Trophoblast cell (in vitro differentiated cells and primary cell): ENCODE results near the gene CAMTA2.

Experiments used
- DNase-seq, 2 donors: peaks; one replicate each; pipeline ENCODE4 v3.0.0-alpha.2; 2016
- H2AFZ ChIP-seq: 2 replicates; pipeline ENCODE4 v1.6.1; 2013; ENCODE audit warnings: low read length, moderate library complexity, mild to moderate bottlenecking; ENCODE audit not compliant: insufficient read depth, poor library complexity
- H2AK5ac ChIP-seq: 2 replicates; pipeline ENCODE4 v1.6.1; 2013; ENCODE audit warnings: mild to moderate bottlenecking, low read length
- H2BK120ac ChIP-seq: 2 replicates; pipeline ENCODE4 v1.6.1; 2013; ENCODE audit warnings: low read length, mild to moderate bottlenecking, moderate library complexity; ENCODE audit not compliant: insufficient read depth, poor library complexity
- H2BK12ac ChIP-seq: 2 replicates; pipeline ENCODE4 v1.6.1; 2013; ENCODE audit warnings: mild to moderate bottlenecking, low read length, moderate library complexity
- H2BK5ac ChIP-seq: 2 replicates; pipeline ENCODE4 v1.6.1; 2013; ENCODE audit warnings: low read length, low read depth, moderate library complexity, mild to moderate bottlenecking; ENCODE audit not compliant: poor library complexity
- H3K14ac ChIP-seq: 2 replicates; pipeline ENCODE4 v1.6.1; 2013; ENCODE audit warnings: mild to moderate bottlenecking, low read length
- H3K18ac ChIP-seq: 2 replicates; pipeline ENCODE4 v1.6.1; 2013; ENCODE audit warnings: mild to moderate bottlenecking, low read length
- H3K23ac ChIP-seq: 2 replicates; pipeline ENCODE4 v1.6.1; 2013; ENCODE audit warnings: low read length
- H3K27ac ChIP-seq: 2 replicates; pipeline ENCODE4 v1.5.1; 2013; ENCODE audit warnings: low read depth, mild to moderate bottlenecking, inconsistent platforms, low read length, moderate library complexity
- H3K27me3 ChIP-seq: 2 replicates; pipeline ENCODE4 v1.6.1; 2013; ENCODE audit warnings: inconsistent platforms, mild to moderate bottlenecking, low read length, moderate library complexity; ENCODE audit not compliant: insufficient read depth
- H3K36me3 ChIP-seq, 2 experiments: 1 replicate in 1 of 2; 2 replicates in 1 of 2; pipeline ENCODE4 v1.6.1; 2013; ENCODE audit warnings: low read length in 2 of 2, mild to moderate bottlenecking in 2 of 2, moderate library complexity in 1 of 2; ENCODE audit not compliant: insufficient read depth in 2 of 2, control insufficient read depth in 1 of 2
- H3K4ac ChIP-seq: 2 replicates; pipeline ENCODE4 v1.6.1; 2013; ENCODE audit warnings: low read depth, mild to moderate bottlenecking, low read length, moderate library complexity
- H3K4me1 ChIP-seq, 2 experiments: 1 replicate in 1 of 2; 2 replicates in 1 of 2; pipeline ENCODE4 v1.6.1; 2013; ENCODE audit warnings: low read length in 2 of 2, mild to moderate bottlenecking in 2 of 2, moderate library complexity in 1 of 2; ENCODE audit not compliant: insufficient read depth in 2 of 2, control insufficient read depth in 1 of 2
- H3K4me2 ChIP-seq: 2 replicates; pipeline ENCODE4 v1.6.1; 2013; ENCODE audit warnings: inconsistent platforms, mild to moderate bottlenecking, low read length, moderate library complexity
- H3K4me3 ChIP-seq: 2 replicates; pipeline ENCODE4 v1.5.1; 2013; ENCODE audit warnings: mild to moderate bottlenecking, low read depth, low read length, inconsistent platforms
- H3K79me1 ChIP-seq: one replicate; pipeline ENCODE4 v1.6.1; 2013; ENCODE audit warnings: low read length
- H3K79me2 ChIP-seq: 2 replicates; pipeline ENCODE4 v1.6.1; 2013; ENCODE audit warnings: low read length, mild to moderate bottlenecking; ENCODE audit not compliant: control insufficient read depth, insufficient read depth, poor library complexity
- H3K9ac ChIP-seq: 2 replicates; pipeline ENCODE4 v1.6.1; 2013; ENCODE audit warnings: mild to moderate bottlenecking, low read length
- H3K9me3 ChIP-seq: 2 replicates; pipeline ENCODE4 v1.6.1; 2013; ENCODE audit warnings: low read depth, mild to moderate bottlenecking, control low read depth, inconsistent platforms, low read length; ENCODE audit not compliant: insufficient read depth
- H4K12ac ChIP-seq: 2 replicates; pipeline ENCODE4 v1.6.1; 2013; ENCODE audit warnings: low read depth, mild to moderate bottlenecking, low read length, moderate library complexity
- H4K8ac ChIP-seq: 2 replicates; pipeline ENCODE4 v1.6.1; 2013; ENCODE audit warnings: low read depth, mild to moderate bottlenecking, low read length, moderate library complexity
- H4K91ac ChIP-seq: one replicate; pipeline ENCODE4 v1.6.1; 2013; ENCODE audit warnings: low read depth, mild to moderate bottlenecking, low read length, moderate library complexity
- WGBS: extraction: QIAGEN DNeasy Blood & Tissue Kit; methylation state at CpG from one replicate; pipeline ENCODE4 v1.1.7; 2013; ENCODE audit warnings: missing lambda C conversion rate; ENCODE audit not compliant: insufficient read length, insufficient coverage; ENCODE audit errors: extremely low coverage; 5-methylcytosine and 5-hydroxymethylcytosine counted together

Gene CAMTA2

GRCh38 chr17:4938688-4939545, 48.6 kb downstream of the CAMTA2 start:
- H4K91ac ChIP-seq = peak overlapping the region; percentile 90
- H2AK5ac ChIP-seq = peak overlapping the region; percentile 65
- WGBS = no CpG with 5 or more reads among the region's 19 CpGs
- H4K12ac ChIP-seq = peak overlapping the region; percentile 89
- H3K4me3 ChIP-seq = peak overlapping the region; percentile 85
- H2BK12ac ChIP-seq = no peak overlapping the region
- H3K14ac ChIP-seq = peak overlapping the region; percentile 62
- DNase-seq = no peak
- peak overlapping the region; percentile 97 for H3K27ac ChIP-seq
- H3K4ac ChIP-seq = peak overlapping the region; percentile 56
- H3K79me2 ChIP-seq = peaks cover 18% of the 10 kb centered on the region
- peak overlapping the region; percentile 62 for H2BK5ac ChIP-seq
- no peaks in the 10 kb centered on the region for H3K27me3 ChIP-seq
- peak overlapping the region; percentile 84 for H2BK120ac ChIP-seq
- no peaks in the 10 kb centered on the region for H3K9me3 ChIP-seq
- peak overlapping the region; percentile 95 for H3K9ac ChIP-seq
- peaks cover 15% of the 10 kb centered on the region for H3K79me1 ChIP-seq
- H3K18ac ChIP-seq = peak overlapping the region; percentile 77
- H3K23ac ChIP-seq = no peak overlapping the region
- H3K4me1 ChIP-seq = peaks cover 8 to 12% of the 10 kb centered on the region in 2 experiments
- peak overlapping the region; percentile 93 for H3K4me2 ChIP-seq
- peak overlapping the region; percentile 21 for H2AFZ ChIP-seq
- H4K8ac ChIP-seq = peak overlapping the region; percentile 94
- peaks cover 38 to 45% of the 10 kb centered on the region in 2 experiments for H3K36me3 ChIP-seq

- H4K8ac ChIP-seq = no peak overlapping the region
- no peak overlapping the region for H3K14ac ChIP-seq
- H3K27me3 ChIP-seq = no peaks in the 10 kb centered on the region
- H3K27ac ChIP-seq = no peak overlapping the region
- H3K9me3 ChIP-seq = no peaks in the 10 kb centered on the region
- H4K91ac ChIP-seq = no peak overlapping the region
- H3K4me3 ChIP-seq = no peak overlapping the region
- no peak for DNase-seq
- H3K79me2 ChIP-seq = peaks cover 18% of the 10 kb centered on the region
- H3K4ac ChIP-seq = no peak overlapping the region
- H2BK12ac ChIP-seq = no peak overlapping the region
- H3K4me1 ChIP-seq = peaks cover 8 to 11% of the 10 kb centered on the region in 2 experiments
- no CpG with 5 or more reads among the region's 11 CpGs for WGBS
- H3K9ac ChIP-seq = no peak overlapping the region
- H3K18ac ChIP-seq = no peak overlapping the region
- peaks cover 31 to 37% of the 10 kb centered on the region in 2 experiments for H3K36me3 ChIP-seq
- H2AFZ ChIP-seq = no peak overlapping the region
- no peak overlapping the region for H3K4me2 ChIP-seq
- H4K12ac ChIP-seq = no peak overlapping the region
- H3K79me1 ChIP-seq = peaks cover 15% of the 10 kb centered on the region
- no peak overlapping the region for H2BK5ac ChIP-seq
- no peak overlapping the region for H2AK5ac ChIP-seq
- no peak overlapping the region for H3K23ac ChIP-seq
- H2BK120ac ChIP-seq = no peak overlapping the region
Measured at GRCh38 chr17:4938069-4938491, 49.4 kb downstream of the CAMTA2 start.

GRCh38 chr17:4937553-4937952, 49.9 kb downstream of the CAMTA2 start:
- H3K27me3 ChIP-seq = no peaks in the 10 kb centered on the region
- no CpG with 5 or more reads among the region's 16 CpGs for WGBS
- H3K79me1 ChIP-seq = peaks cover 15% of the 10 kb centered on the region
- H3K4me2 ChIP-seq = no peak overlapping the region
- no peak for DNase-seq
- H2BK12ac ChIP-seq = no peak overlapping the region
- peaks cover 8 to 10% of the 10 kb centered on the region in 2 experiments for H3K4me1 ChIP-seq
- no peak overlapping the region for H3K9ac ChIP-seq
- no peak overlapping the region for H4K12ac ChIP-seq
- H3K4ac ChIP-seq = no peak overlapping the region
- no peak overlapping the region for H3K14ac ChIP-seq
- no peak overlapping the region for H3K23ac ChIP-seq
- no peak overlapping the region for H3K27ac ChIP-seq
- peaks cover 30 to 32% of the 10 kb centered on the region in 2 experiments for H3K36me3 ChIP-seq
- no peak overlapping the region for H3K18ac ChIP-seq
- no peak overlapping the region for H2AFZ ChIP-seq
- no peak overlapping the region for H2BK120ac ChIP-seq
- no peak overlapping the region for H2AK5ac ChIP-seq
- H3K4me3 ChIP-seq = no peak overlapping the region
- H3K9me3 ChIP-seq = no peaks in the 10 kb centered on the region
- peaks cover 18% of the 10 kb centered on the region for H3K79me2 ChIP-seq
- no peak overlapping the region for H2BK5ac ChIP-seq
- H4K8ac ChIP-seq = no peak overlapping the region
- H4K91ac ChIP-seq = no peak overlapping the region

- no peak overlapping the region for H3K23ac ChIP-seq
- H3K36me3 ChIP-seq = peaks cover 24 to 26% of the 10 kb centered on the region in 2 experiments
- H4K91ac ChIP-seq = no peak overlapping the region
- no peak overlapping the region for H3K4ac ChIP-seq
- H3K9ac ChIP-seq = no peak overlapping the region
- no CpG with 5 or more reads among the region's 3 CpGs for WGBS
- no peak overlapping the region for H3K27ac ChIP-seq
- peaks cover 18% of the 10 kb centered on the region for H3K79me2 ChIP-seq
- peaks cover 15% of the 10 kb centered on the region for H3K79me1 ChIP-seq
- H2BK120ac ChIP-seq = no peak overlapping the region
- H3K4me2 ChIP-seq = no peak overlapping the region
- H3K18ac ChIP-seq = no peak overlapping the region
- H2BK5ac ChIP-seq = no peak overlapping the region
- H2AK5ac ChIP-seq = no peak overlapping the region
- H3K9me3 ChIP-seq = no peaks in the 10 kb centered on the region
- H3K27me3 ChIP-seq = no peaks in the 10 kb centered on the region
- peaks cover 8 to 10% of the 10 kb centered on the region in 2 experiments for H3K4me1 ChIP-seq
- H4K8ac ChIP-seq = no peak overlapping the region
- no peak overlapping the region for H4K12ac ChIP-seq
- H2AFZ ChIP-seq = no peak overlapping the region
- no peak overlapping the region for H3K4me3 ChIP-seq
- no peak overlapping the region for H3K14ac ChIP-seq
- no peak for DNase-seq
- no peak overlapping the region for H2BK12ac ChIP-seq
Measured at GRCh38 chr17:4936436-4936835, 51.0 kb downstream of the CAMTA2 start.
